GM18873 (cell line): Measurements from ENCODE around the gene PDGFRA.
"Not testable (repeated sequence)": the region's sequence is repeated elsewhere in the genome, so short reads cannot be mapped to it uniquely, and the experiment has no call there.

Experiments
- ATAC-seq: cut with Tn5 transposase; IDR thresholded peaks from one replicate; pipeline ENCODE4 v1.9.1; 2021; ENCODE audit warnings: mild to moderate bottlenecking, moderate library complexity, moderate number of reproducible peaks; ENCODE audit not compliant: unreplicated experiment, low FRiP score

The PDGFRA gene

GRCh38 chr4:54315561-54316538 lies 86.8 kb downstream of the PDGFRA start:
- peak; percentile 93 for ATAC-seq

- no peak for ATAC-seq
Measured at GRCh38 chr4:54317690-54318089, 88.6 kb downstream of the PDGFRA start.

DNA sequence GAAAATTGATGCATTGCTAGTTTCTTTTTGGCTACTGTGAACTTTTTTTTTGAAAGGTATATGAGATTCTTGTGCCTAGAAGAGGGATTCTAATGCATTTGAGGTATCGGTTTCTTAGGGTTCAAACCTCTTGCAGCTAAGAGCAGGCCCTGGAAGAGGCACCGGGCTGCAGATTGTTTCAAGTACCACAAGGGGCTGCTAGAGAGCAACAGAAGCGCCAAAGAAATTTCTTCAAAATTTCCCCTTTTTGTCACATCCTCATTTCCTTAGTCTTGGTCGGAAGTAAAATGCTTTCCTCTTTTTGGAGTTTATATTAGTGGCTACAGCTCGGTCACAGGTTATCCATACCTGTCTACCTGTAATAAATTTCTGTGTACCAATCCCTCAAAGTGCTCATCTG lies 89.8 kb downstream of the PDGFRA start:
- ATAC-seq, result no peak

- no peak for ATAC-seq
Measured at GRCh38 chr4:54320826-54321685, 92.0 kb downstream of the PDGFRA start.

- ATAC-seq, result no peak
Measured at GRCh38 chr4:54322818-54323417, 93.8 kb downstream of the PDGFRA start.

- no peak for ATAC-seq
Measured at GRCh38 chr4:54330896-54331295, 101.8 kb downstream of the PDGFRA start.

DNA sequence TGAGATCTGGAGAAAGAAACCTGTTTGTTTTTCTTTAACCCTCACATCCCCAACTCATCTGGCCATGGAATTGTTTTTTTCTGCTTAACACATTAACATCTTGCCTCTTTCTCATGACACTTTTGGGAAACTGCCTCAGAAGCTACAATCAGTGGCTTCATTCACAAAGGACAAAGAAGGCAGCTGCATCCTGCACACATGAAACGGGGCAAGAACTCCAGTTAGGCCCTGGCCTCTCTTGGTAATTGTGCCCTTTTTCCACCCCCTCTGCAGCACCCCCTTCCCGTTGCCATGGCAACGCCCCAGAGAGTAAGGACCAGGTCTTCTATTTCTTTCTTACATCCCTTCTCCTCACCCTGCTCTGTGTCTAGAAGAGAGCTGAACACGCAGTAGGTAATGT lies 103.4 kb downstream of the PDGFRA start:
- ATAC-seq, result no peak

GRCh38 chr4:54333657-54334056 lies 104.6 kb downstream of the PDGFRA start:
- ATAC-seq, result no peak

DNA sequence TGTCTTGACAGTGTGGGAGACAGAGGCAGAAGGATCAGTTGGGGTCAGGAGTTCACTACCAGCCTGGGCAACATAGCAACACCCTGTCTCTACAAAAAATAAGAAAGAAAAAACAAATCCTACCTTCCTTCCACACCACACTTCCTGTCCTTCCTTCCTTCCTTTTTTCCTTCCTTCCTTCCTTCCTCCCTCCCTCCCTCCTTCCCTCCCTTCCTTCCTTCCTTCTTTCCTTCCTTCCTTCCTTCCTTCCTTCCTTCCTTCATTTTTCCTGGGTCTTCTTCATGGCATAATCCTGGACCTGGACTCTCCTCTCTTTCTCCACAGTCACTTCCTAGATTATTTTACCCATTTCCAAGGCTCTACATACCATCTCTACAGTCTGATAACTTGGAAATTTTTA lies 105.7 kb downstream of the PDGFRA start:
- not testable (repeated sequence) for ATAC-seq

- ATAC-seq, result no peak
Measured at GRCh38 chr4:54337009-54337408, 107.9 kb downstream of the PDGFRA start.

DNA sequence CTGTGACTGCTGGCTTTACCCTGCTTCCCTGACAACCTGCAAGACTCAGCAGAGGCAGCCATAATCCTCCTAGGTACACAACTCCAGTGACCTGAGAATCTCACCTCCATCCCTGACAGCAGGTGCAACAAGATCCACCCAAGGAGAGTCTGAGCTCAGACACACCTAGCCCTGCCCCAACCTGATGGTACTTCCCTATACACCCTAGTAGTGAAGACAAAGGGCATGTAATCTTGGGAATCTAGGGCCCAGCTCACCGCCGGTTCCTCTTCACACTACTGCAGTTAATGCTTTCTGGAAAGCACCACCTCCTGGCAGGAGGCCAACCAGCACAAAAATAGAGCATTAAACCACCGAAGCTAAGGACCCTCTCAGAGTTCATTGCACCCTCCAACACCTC lies 113.0 kb downstream of the PDGFRA start:
- not testable (repeated sequence) for ATAC-seq
